DMS53 treated with DMSO at 0.1 percent for 48 hours (cell line): Measurements from ENCODE around the gene THAP4.

Experiments
- DNase-seq: peaks from one replicate; lab custom pipeline; 2025; ENCODE audit not compliant: unreplicated experiment; lab: John Stamatoyannopoulos, UW

The THAP4 gene, protein sequence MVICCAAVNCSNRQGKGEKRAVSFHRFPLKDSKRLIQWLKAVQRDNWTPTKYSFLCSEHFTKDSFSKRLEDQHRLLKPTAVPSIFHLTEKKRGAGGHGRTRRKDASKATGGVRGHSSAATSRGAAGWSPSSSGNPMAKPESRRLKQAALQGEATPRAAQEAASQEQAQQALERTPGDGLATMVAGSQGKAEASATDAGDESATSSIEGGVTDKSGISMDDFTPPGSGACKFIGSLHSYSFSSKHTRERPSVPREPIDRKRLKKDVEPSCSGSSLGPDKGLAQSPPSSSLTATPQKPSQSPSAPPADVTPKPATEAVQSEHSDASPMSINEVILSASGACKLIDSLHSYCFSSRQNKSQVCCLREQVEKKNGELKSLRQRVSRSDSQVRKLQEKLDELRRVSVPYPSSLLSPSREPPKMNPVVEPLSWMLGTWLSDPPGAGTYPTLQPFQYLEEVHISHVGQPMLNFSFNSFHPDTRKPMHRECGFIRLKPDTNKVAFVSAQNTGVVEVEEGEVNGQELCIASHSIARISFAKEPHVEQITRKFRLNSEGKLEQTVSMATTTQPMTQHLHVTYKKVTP

DNA sequence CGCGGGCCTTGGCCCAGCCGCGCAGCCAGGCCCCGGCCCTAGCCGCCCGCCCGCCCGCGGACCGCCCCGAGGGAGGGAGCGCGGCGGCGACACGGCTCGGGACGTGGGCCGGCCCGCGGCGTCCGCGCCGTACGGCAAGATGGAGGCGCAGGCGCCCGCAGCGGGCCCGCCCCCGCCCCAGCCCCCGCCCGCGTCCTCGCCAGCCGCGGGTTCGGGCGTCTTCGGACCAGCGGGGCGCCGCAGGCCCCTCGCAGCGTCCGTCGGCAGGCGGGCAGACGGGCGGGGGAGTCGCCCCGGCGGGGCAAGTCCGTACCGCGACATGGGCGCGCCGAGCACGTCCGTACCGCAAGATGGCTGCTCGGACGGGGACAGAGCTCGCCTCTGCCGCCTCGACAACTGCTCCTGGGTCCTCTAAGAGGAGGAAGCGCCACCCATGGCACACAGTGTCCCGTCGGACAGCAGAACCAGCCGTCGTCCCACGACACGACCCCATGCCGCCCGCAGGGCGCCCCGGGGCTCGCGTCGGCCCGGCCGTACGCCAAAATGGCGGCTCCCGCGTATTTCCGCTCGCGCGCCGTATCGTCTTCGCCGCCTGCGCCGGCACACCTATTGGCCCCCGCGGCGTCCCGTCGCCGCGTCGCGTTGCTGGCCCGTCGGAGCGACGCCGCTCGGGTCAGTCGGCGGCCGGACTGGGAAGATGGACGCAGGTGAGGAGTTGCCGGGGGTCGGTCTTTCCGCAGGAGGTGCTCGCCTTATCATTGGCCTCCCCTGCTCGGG, at the start of gene THAP4, which contains the start of gene ATG4B:
Gene THAP4 (minus strand): TSS at position 141 of the 777 bp plus-strand sequence. CDS start 141 bp downstream, outside the sequence.
Gene ATG4B (plus strand): TSS at position 676 of the 777 bp plus-strand sequence. CDS start 22 bp downstream, at position 698.
- peak; percentile 43 for DNase-seq

DNA sequence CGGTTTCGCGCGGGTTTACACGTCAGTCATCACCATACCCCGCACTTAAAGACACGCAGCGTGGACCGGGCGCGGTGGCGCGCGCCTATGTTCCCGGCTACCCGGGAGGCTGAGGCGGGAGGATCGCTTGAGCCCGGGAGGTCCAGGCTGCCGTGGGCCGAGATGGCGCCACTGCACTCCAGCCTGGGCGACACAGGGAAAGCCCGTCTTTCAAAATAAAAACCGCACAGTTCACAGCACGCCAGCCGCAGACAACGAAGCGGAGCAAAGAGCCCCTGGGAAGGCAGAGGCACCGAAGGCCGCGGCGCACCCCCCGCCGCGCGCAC, 49.3 kb upstream of the THAP4 start:
- DNase-seq = no peak

DNA sequence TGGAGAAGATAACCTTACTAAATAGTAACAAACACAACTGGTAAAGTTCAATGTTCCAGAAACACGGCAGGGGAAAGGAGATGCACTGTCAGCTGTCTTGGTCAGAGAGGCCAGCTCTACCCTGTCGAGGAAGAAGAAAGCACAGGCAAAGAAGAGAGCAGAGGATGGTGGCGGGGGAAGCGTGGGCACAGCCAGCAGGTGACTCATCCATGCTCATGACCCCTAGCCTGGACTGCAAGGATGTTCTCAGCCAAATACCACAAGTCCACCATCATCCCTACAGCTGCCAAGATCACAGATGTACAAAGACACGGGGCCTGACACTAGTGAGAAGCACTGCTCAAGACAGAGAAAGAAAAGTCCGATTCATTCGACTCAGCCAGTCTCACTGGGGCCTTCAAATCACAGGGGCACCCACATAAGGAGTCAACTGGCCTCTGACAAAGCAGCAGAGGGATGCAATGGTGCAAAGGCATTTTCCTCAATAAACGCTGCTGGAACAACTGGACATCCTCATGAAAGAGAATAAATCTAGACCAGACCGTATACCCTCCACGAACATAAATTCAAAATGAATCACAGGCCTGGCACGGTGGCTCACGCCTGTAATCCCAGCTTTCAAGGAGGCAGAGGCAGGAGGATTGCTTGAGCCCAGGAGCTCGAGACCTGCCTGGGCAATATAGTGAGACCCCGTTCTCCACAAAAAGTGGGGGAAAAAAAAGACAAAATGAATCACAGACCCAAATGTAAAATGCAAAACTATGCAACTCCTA, 44.1 kb upstream of the THAP4 start:
- no peak for DNase-seq

DNA sequence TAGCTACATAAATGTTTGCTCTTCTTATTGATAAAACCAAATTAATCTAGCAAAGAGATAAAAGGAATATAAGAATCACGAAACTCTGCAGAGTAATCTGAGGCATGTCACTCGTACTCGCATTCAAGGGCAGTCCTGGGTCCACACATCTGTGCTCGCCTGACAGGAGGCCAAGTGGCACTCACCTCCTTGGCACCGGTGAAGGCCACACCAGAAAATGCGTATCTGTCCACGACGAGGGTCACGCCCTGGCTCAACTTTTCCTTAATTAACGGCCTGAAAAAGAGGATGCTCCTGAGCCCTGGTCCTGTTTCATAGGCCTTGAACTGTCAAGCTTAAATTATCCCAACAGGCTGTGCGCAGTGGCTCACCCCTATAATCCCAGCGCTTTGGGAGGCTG, 43.1 kb upstream of the THAP4 start:
- DNase-seq = no peak

DNA sequence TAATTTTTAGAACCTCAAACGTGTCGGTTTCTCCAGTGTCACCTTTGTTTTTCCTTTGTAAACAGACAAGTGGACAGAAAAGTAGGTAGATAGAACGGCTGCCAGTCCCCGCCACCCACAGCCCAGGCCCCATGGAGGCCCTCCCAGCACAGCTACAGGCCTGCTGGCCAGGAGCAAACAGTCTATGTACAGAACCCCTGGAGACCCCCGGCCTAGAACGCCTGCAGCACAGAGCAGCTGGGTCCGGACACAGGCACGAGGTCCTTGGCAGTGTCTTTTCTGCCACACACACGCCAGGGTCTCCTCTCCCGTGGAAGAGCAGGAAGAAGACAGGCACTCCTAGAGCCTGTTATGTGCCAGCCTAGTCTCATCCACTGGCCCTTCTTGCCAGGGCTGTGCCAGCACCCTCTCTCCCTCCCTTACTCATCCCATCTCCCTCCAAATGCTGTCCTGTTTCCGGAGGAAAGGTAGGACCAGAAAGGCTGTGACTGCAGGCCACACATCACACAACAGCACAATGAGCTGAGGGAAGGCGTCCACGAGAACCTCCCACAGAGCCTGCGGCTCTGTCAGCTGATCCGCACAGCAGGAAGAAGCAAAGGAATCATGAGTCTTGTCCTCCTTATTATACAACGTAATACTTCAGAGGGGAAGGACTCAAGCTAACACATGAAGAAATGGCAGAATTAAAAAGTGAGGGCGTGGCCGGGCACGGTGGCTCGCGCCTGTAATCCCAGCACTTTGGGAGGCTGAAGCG, 42.0 kb upstream of the THAP4 start:
- no peak for DNase-seq

DNA sequence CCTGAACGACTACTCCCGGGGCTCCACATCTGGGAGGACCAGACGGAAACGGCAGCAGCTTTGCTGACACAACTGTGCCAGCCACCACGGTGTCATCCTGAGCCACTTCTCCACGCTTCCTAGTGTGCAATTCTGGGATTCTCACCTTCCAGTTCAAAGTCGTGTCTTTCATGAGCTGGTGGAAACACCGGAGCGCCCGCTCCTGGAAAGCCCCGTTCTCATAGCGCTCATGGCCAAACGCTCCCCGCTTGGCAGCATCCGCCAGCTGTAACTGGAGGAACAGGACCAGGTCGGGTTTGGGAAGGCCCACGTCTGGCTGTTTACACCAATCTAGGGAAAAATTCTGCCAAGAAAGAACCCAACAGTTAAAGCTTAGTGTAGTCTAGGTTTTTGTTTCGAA, 41.3 kb upstream of the THAP4 start:
- DNase-seq = no peak

DNA sequence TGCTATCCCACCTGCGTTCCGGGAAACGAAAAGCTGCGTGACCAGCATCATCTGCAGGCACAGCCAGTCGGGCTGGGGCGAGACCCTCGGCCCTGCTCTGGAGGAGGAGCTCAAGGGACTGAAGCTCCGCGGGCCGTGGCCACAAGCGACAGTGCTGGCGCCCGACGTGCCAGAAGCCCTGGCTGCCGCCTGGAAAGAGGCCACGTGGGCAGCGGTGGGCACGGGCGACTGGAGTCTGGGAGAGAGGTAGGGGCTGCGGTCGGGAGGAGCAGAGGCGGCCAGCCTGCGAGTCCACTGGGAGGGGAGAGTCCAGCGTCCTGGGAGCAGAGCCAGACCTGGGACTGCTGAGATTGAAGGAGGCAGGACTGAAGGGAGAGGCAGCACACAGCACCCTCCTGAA, 40.4 kb upstream of the THAP4 start:
- no peak for DNase-seq

DNA sequence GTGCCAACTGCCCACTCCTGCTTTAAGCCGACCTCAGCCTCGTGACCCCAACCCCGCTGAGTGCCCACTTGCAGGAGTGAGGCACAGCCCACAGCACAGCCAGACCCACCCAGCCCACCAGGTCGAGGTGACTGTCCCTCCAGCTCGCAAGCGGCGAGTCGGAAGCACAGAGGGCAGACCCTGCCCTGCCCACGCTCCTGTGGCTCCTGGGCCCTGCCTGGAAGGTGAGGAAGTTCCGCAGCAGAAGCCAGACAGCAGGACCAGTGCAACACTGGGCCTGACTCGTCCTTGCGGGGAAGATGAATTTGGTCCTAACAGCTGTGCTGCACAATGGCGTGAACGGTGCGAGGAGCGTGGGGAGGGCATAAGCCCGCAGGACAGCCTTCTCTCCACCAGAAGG, 39.7 kb upstream of the THAP4 start:
- DNase-seq = no peak

DNA sequence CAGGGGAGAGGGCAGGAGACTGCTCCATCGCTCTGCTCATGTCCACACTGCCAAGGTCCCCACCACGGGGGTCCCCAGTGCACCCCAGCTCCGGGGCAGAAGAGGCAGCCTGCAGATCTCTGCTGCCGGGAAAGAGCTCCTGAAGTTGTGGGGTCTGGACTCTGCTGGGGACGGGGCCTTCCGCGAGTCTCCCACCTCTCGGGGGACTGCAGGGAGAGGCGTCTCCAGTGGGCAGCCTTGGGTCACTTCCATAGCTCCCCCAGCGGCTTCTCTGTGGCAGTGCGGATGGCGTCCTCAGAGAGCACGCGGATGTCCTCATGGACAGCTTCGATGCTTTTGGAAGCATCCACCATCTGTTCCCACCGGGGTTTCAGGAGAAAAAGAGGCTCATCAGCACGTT, 38.9 kb upstream of the THAP4 start:
- no peak for DNase-seq

DNA sequence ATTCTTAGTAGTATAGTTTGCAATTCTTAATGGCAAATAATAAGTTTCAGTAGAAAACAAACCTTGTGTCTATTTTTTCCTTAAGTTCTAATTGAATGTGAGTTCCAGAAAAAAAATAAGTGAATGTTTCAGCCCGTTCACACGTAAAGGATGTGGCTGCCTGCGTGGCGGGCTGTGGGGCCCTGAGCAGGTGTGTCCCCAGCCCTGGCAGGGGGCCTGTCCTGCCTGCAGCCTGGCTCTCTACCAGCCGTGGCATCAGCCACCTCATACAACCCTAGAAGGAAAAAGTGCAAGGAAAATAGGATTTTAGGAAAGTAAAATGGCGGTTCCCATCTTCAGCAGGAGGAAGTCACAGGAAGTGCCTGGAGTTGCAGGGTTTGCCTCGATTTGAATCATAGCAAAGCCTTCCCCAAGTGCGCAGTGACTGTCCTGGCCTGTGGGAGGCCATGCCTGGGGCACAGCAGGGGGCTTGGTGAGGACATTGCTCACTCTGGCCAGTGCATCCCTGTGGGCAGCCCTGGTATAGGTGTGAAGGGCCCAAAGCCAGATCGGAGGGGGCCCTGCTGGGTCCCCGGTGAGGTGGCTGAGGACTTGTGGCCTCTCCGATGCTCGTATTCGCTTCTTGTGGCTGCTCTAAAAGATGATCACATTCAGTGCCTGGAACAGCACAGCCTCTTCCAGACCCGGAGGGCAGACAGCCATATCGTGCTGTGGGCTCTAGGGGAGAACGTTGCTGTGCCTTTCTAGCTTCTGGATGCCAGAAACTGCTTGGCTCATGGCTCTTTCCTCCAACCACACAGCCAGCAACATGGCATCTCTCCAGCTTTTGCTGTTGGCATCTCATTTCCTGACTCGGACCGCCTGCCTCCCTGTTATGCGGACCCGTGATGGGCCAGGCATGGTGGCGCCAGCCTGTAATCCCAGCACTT, 37.1 kb upstream of the THAP4 start:
- DNase-seq = no peak

DNA sequence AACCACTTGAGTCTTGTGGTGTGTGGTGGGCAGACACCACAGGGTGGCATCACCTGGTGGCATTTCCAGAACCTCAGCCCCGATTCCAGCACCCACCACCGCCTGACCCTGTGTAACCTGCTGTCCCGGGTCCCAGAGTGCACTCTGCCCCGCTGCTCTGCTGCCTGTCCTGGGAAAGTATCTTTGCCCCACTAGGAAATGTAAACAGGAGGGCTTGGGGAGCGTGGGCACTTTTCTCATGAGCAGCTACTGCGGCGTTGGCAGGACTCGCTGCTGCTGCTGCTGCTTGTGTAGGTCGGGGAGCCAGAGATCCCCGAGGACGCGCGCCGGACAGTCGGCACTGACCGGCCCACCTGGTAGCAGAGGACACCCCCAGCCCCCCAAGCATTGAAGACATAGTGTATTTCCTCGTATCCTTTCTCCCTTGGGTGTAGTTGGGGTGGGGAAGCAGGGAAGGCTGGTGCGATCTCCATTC, 36.3 kb upstream of the THAP4 start:
- no peak for DNase-seq

DNA sequence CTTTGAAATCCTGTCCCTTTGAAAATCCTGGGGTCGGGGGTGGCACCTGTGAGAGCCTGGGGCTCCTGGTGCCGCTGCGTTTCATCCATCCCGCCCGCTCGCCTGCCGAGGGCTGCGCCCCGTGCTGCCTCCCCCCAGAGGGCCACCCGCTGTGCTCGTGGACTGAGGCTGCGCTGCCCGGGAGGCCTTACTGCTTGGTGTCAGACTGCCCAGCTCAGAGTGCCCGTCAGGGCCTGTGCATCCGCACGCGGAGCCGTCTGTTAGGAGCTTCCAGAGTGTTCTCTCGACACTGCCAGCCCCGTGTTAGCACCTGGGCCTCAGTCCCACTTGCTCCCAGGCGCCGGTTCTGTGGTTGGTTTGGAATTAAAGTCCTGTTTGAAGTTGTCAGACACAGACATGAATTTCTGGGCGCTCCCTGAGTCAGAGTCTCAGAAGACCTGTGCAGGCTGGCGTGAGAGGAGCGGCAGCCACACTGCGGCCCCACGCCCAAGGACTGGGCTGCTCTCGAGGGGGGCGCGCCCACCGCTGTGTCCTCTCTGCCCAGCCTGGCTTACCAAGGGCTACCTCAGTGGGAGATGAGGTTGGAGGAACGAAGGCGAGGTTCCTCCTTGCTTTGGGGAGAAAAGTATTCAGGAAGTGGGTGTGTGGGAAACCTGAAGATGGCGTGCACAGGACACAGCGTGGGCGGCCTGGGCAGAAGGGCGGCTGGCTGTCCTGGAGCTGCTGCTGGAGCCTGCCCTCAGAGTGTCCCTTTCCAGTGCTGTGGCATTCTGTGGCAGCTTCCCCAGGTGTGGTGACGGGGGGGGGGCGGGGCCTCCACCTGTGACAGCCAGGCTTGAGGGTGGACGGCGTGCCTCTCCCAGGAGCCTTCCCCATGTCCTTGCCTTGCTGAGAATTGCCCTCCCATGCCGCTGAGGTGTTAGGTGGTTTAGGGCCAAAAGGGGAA, 35.6 kb upstream of the THAP4 start:
- DNase-seq = no peak

DNA sequence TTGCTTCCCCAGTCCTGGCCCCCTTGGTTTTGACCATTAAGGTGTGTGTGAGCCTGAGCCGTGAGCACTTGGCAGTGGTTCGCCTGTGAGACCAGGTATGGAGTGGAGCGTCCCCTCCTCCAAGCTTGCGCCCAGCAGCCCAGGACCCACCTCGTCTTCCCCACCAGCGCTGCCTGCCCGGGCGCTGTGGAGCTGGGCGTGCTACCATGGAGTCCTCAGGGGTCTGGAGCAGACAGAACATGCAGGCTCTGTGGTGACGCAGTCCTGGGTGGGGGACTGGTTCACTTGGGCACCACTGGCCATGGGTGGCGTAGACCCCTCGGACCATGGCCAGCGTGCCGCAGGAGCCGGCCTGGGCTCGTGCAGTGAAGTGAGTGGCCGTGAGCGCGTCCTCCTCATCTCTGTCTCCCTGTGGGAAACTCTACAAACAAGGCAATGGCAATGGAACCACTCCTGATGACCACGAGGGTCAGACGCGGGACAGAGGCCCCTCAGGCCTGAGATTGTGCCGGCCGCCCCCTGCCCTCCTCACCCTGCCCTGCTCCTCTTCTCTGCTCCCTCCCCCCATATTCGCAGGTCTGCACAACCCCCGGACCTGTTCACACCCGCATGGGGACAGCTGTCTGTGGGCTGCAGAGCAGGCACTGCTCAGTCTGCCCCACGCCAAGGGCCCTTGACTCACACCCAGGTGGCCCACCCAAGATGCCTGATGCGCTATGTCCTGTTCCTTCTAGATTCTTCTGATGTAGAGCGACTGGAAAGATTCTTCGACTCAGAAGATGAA, 34.7 kb upstream of the THAP4 start:
- no peak for DNase-seq

DNA sequence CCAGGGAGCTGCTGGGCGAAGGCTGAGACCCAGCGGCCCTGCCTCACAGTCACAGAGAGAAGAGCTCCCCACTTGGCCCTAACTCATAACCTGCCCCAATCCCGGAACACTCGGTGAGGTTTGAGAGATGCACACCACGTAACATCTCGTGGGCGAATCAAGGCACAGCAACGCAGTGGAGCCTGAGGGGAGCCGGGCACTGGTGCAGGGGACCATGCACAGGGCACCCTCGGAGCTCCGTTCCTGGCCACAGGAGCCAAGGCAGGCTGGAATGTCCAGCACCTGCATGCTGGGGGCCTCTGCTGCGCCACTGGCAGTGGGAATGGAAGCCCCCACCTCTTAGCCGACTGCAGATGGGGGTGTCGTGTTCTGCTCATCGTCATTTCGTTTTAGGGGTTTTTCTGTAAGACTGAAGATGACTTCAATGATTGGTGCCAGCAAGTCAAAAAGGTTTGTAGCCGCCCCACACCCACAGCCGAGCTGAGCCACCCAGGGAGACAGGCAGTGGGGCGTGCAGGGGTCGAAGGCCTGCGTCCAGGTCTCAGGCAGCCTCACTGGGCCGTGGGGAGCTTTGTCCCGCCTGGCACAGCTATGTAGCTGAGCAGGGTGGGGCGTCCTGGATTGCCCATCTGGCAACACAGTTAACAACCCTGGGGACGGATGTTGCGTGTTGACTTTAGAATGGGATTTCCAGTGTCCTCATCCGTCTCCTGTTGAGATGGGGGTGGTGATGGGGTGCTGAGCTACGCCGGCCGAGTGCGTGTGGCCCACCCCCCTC, 33.6 kb upstream of the THAP4 start:
- DNase-seq = no peak

DNA sequence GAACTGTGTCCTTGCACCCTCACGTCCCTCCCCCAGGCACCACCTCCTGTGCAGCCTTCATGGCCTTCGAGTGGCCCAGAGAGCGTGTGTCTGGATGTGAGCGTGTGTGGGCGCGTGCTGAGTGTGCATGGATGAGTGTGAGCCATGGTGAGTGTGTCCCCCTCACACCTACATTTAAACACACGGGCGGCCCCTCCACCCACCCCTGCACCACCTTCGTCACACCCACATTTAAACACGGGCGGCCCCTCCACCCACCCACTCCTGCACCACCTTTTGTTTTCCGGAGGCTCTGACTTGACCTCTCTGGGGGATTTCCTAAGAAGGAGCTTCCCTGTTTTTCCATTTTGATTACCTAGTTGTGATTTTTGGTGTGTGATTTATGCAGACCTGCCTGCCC, 31.9 kb upstream of the THAP4 start:
- no peak for DNase-seq

DNA sequence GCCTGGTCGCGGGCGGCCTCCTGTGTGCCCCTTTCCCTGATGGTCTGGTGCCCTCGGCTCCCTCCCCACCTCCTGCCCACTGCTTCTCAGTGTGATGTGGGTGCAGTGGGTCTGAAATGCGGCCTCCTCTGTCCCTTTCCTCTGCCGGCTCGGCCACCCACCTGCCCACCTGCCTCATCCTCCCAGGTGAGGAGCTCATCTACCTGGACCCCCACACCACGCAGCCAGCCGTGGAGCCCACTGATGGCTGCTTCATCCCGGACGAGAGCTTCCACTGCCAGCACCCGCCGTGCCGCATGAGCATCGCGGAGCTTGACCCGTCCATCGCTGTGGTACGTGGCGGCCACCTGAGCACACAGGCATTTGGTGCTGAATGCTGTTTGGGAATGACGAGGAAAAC, 31.4 kb upstream of the THAP4 start:
- DNase-seq = no peak
